Measurements from ENCODE around the gene GMNN. TPM values are rescaled to one million over a fixed set of nuclear protein-coding genes. Genes with fewer than 3 reads are reported as not detected.
A peak's percentile ranks its signal among the peaks of the same experiment; 100 is the strongest.

GMNN gene
- polyA plus RNA-seq, 1 donor (not counting 4 experiments of a cell fraction or from before 2014, with no cell fraction given), result 28.4 TPM

- no peak for TF ChIP-seq CTCF (optimal IDR thresholded peaks at IDR 0.05 in 1 of 3, IDR thresholded peaks at IDR 0.05 in 1 of 3, conservative IDR thresholded peaks at IDR 0.05 in 1 of 3; ENCODE audit: extremely low read depth in 1 of 3, insufficient read depth in 2 of 3, low read length in 3 of 3)
- no peak for TF ChIP-seq EZH2 (IDR thresholded peaks at IDR 0.05; ENCODE audit: low read length)
- H3K79me2 ChIP-seq (ENCODE audit: control insufficient read depth, insufficient read depth, low read length), result peaks cover 56% of the 10 kb centered on the region
- peak overlapping the region; percentile 2 for H2AFZ ChIP-seq (ENCODE audit: control insufficient read depth, low read length)
- no peaks in the 10 kb centered on the region for H3K27me3 ChIP-seq (ENCODE audit: control insufficient read depth, extremely low read depth, insufficient read depth, low read length)
- DNase-seq (ENCODE audit: low read depth, low spot score) (no peak), FAIRE-seq (no peak)
- no peak overlapping the region for H3K9ac ChIP-seq (ENCODE audit: control insufficient read depth, extremely low read depth, insufficient read depth, low read length)
- H3K27ac ChIP-seq (ENCODE audit: control insufficient read depth, insufficient read depth, low read length), result no peak overlapping the region
- H3K4me2 ChIP-seq (ENCODE audit: control insufficient read depth, extremely low read depth, insufficient read depth, low read depth, low read length), result no peak overlapping the region
- H3K36me3 ChIP-seq (ENCODE audit: control insufficient read depth in 2 of 2, extremely low read depth in 1 of 2, insufficient read depth in 2 of 2, low read length in 2 of 2), result peaks cover 2 to 15% of the 10 kb centered on the region in 2 experiments
- H4K20me1 ChIP-seq (ENCODE audit: control insufficient read depth, extremely low read depth, insufficient read depth, low read length), result peaks cover 4% of the 10 kb centered on the region
- no peak overlapping the region for H3K4me3 ChIP-seq (ENCODE audit: control insufficient read depth in 2 of 3, extremely low read depth in 1 of 3, insufficient read depth in 2 of 3, low read depth in 1 of 3, low read length in 3 of 3)
- peaks cover 18% of the 10 kb centered on the region for H3K4me1 ChIP-seq (ENCODE audit: control insufficient read depth, extremely low read depth, insufficient read depth, low read length)
- no peaks in the 10 kb centered on the region for H3K9me1 ChIP-seq (ENCODE audit: control insufficient read depth, extremely low read depth, insufficient read depth, low read length)
- H3K9me3 ChIP-seq (ENCODE audit: control insufficient read depth, low read depth, low read length), result no peaks in the 10 kb centered on the region
- dilution Hi-C loops (cut with MboI; ENCODE audit: extremely low pct_ligation_motif_present, low sequenced_read_pairs), result no loop called here
Observed at GRCh38 chr6:24779416-24780016, 4.8 kb downstream of the GMNN start.

DNA sequence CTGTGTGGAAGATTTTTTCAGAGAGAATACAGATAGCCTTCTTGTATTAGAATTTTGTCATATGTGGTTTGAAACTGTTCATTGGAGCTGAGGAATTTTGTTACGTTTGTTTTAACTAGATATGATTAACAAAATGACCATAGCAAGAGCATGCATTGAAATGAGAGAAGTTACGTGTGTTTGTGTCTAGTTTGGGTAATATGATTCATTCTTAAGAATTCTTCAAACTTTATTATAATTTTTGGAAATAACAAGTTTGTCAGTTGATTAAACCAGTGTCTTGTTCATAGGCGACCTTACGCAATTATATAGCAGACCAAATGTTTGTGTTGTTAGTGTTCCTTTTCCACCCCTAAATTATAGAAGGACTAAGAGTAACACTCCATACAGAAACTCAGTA is 5.5 kb downstream of the GMNN start:
- H3K36me3 ChIP-seq (ENCODE audit: control insufficient read depth in 2 of 2, extremely low read depth in 1 of 2, insufficient read depth in 2 of 2, low read length in 2 of 2), result peaks cover 2 to 15% of the 10 kb centered on the region in 2 experiments
- no peak overlapping the region for H3K27ac ChIP-seq (ENCODE audit: control insufficient read depth, insufficient read depth, low read length)
- no peaks in the 10 kb centered on the region for H3K27me3 ChIP-seq (ENCODE audit: control insufficient read depth, extremely low read depth, insufficient read depth, low read length)
- H4K20me1 ChIP-seq (ENCODE audit: control insufficient read depth, extremely low read depth, insufficient read depth, low read length), result peaks cover 4% of the 10 kb centered on the region
- FAIRE-seq (no peak), DNase-seq (ENCODE audit: low read depth, low spot score) (no peak)
- H2AFZ ChIP-seq (ENCODE audit: control insufficient read depth, low read length), result no peak overlapping the region
- H3K4me2 ChIP-seq (ENCODE audit: control insufficient read depth, extremely low read depth, insufficient read depth, low read depth, low read length), result no peak overlapping the region
- H3K9me3 ChIP-seq (ENCODE audit: control insufficient read depth, low read depth, low read length), result no peaks in the 10 kb centered on the region
- no peak overlapping the region for H3K4me3 ChIP-seq (ENCODE audit: control insufficient read depth in 2 of 3, extremely low read depth in 1 of 3, insufficient read depth in 2 of 3, low read depth in 1 of 3, low read length in 3 of 3)
- no peak overlapping the region for H3K9ac ChIP-seq (ENCODE audit: control insufficient read depth, extremely low read depth, insufficient read depth, low read length)
- peaks cover 56% of the 10 kb centered on the region for H3K79me2 ChIP-seq (ENCODE audit: control insufficient read depth, insufficient read depth, low read length)
- peaks cover 18% of the 10 kb centered on the region for H3K4me1 ChIP-seq (ENCODE audit: control insufficient read depth, extremely low read depth, insufficient read depth, low read length)
- TF ChIP-seq CTCF (optimal IDR thresholded peaks at IDR 0.05 in 1 of 3, IDR thresholded peaks at IDR 0.05 in 1 of 3, conservative IDR thresholded peaks at IDR 0.05 in 1 of 3; ENCODE audit: extremely low read depth in 1 of 3, insufficient read depth in 2 of 3, low read length in 3 of 3), result no peak
- no peak for TF ChIP-seq EZH2 (IDR thresholded peaks at IDR 0.05; ENCODE audit: low read length)
- dilution Hi-C loops (cut with MboI; ENCODE audit: extremely low pct_ligation_motif_present, low sequenced_read_pairs), result no loop called here
- no peaks in the 10 kb centered on the region for H3K9me1 ChIP-seq (ENCODE audit: control insufficient read depth, extremely low read depth, insufficient read depth, low read length)

Measured in keratinocyte (primary cell).